ENCODE measurements around the gene NAGK. TPM values are rescaled to one million over a fixed set of nuclear protein-coding genes. Genes with fewer than 3 reads are reported as not detected.
"Not testable (repeated sequence)": the region's sequence is repeated elsewhere in the genome, so short reads cannot be mapped to it uniquely, and the experiment has no call there.

NAGK gene
- total RNA-seq, 1 donor from 2014 or later, result 110 TPM

DNA sequence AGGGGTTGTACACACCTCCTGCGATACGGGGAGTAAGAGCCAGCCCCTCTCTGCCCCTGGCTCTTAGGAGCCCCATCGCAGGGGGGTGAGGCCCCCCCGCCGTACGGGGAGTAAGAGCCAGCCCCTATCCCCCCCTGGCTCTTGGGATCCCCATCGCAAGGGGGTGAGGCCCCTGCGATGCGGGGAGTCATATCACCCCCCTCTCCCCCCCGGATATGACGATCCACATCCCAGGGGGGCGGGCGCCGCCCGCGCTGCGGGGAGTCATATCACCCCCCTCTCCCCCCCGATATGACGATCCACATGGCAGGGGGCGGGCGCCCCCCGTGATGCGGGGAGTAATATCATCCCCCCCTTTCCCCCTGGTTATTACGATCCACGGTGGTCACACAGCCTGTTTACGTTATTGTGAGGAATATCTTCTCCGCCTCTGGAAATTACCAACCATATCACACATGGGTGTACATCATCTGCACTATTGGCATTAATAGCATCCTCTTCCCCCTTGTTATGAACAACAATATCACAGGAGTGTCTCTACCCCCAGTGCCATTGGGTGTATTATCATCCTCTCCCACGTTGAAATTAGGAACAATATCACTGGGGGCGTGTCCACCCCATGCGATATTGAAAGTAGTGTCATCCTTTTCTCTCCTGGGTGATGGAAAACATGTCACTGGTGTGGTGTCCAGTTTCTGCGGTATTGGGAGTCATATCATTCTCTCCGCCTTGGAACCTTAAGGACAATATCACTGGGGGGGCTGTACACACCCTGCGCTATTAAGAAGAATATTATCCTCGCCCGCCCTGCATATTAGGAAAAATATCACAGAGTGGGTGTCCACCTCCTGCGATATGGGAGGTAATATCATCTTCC is 24.7 kb upstream of the NAGK start:
- no peak overlapping the region for H3K27ac ChIP-seq
- intact Hi-C loops (cut with DNase I), result no loop called here
- no peaks in the 10 kb centered on the region for H3K36me3 ChIP-seq
- H3K4me3 ChIP-seq, result no peak overlapping the region
- no peaks in the 10 kb centered on the region for H3K4me1 ChIP-seq
- no peaks in the 10 kb centered on the region for H3K27me3 ChIP-seq
- DNase-seq (ENCODE audit: extremely low spot score in 2 of 2), result no peak
- no peaks in the 10 kb centered on the region for H3K9me3 ChIP-seq
- no peak for TF ChIP-seq POLR2AphosphoS5 (IDR thresholded peaks at IDR 0.05; ENCODE audit: insufficient read depth in 1 of 2, low read depth in 1 of 2)
- TF ChIP-seq, protein P1, sequence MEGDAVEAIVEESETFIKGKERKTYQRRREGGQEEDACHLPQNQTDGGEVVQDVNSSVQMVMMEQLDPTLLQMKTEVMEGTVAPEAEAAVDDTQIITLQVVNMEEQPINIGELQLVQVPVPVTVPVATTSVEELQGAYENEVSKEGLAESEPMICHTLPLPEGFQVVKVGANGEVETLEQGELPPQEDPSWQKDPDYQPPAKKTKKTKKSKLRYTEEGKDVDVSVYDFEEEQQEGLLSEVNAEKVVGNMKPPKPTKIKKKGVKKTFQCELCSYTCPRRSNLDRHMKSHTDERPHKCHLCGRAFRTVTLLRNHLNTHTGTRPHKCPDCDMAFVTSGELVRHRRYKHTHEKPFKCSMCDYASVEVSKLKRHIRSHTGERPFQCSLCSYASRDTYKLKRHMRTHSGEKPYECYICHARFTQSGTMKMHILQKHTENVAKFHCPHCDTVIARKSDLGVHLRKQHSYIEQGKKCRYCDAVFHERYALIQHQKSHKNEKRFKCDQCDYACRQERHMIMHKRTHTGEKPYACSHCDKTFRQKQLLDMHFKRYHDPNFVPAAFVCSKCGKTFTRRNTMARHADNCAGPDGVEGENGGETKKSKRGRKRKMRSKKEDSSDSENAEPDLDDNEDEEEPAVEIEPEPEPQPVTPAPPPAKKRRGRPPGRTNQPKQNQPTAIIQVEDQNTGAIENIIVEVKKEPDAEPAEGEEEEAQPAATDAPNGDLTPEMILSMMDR (IDR thresholded peaks at IDR 0.05), result no peak
- no peak for TF ChIP-seq POLR2A (IDR thresholded peaks at IDR 0.05)

DNA sequence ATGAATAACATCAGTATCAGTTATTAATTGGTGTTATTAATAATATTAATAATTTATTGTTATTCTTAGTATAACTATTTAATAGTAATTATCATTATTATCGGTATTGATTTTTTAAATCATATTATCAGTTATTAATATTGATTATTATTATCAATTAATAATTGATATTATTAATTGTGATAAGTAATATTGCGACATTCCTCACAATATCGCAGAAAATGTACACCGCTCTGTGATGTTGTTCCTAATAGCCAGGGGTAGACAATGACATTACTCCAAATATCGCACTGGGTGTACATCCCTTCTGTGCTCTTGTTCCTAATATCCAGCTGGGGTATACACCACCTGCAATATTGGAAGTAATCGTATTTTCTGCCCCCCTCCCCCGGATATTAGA is 23.3 kb upstream of the NAGK start:
- Histone ChIP-seq H3K4me1 (no peaks in the 10 kb centered on the region), H3K4me3 (no peak overlapping the region), H3K27me3 (no peaks in the 10 kb centered on the region), H3K9me3 (no peaks in the 10 kb centered on the region), H3K36me3 (no peaks in the 10 kb centered on the region), H3K27ac (no peak overlapping the region)
- DNase-seq (ENCODE audit: extremely low spot score in 2 of 2), result no peak
- intact Hi-C loops (cut with DNase I), result no loop called here
- TF ChIP-seq, protein P1 (IDR thresholded peaks at IDR 0.05), result no peak
- TF ChIP-seq POLR2A (IDR thresholded peaks at IDR 0.05) (no peak), POLR2AphosphoS5 (IDR thresholded peaks at IDR 0.05; ENCODE audit: insufficient read depth in 1 of 2, low read depth in 1 of 2) (no peak)

DNA sequence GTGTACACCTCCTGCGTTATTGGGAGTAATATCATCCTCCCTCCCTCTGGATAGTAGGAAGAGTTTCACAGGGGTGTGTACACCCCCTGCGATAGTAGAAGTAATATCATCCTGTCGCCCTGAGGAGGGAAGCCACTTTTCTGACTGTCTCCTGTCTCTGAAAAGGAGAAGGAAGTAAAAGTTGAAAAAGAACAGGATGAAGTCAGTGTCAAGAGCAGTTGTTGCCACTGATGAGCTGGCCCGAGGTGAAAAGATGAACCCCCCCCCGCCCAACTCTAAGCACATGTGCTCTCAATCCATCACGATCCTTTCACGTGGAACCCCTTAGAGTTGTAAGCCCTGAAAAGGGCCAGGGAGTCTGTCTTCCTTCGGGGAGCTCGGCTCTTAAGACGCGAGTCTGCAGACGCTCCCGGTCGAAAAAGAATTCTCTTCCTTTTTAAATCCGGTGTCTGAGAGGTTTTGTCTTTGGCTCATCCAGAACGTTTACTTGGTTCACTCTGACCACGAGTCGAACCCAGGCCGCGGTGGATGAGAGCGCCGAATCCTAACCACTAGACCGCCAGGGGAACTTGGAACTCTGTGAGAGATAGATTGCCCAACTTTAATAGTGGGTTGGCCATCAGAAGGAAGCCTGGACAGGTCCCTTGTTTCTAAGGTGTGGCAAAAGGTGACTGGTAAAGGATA is 22.4 kb upstream of the NAGK start:
- no peaks in the 10 kb centered on the region for H3K36me3 ChIP-seq
- intact Hi-C loops (cut with DNase I), result no loop called here

DNA sequence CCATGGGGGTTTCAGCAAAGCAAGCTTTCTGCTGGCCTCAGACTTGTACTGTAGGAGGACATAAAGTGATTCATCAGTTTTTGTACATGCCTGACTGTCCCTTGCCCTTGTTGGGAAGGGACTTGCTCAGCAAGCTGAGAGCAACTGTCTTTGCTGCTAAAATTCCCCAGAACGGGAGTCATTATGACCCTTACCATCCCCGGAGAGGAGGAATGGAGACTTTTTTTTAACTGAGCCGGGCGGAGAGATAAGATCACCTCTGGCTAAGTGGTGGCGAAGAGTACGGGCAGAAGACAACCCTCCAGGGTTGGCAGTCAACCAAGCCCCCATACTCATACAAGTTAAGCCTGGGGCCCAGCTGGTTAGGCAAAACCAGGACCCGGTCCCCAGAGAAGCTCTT is 20.4 kb upstream of the NAGK start:
- H3K9me3 ChIP-seq, result no peaks in the 10 kb centered on the region
- H3K4me1 ChIP-seq, result no peaks in the 10 kb centered on the region
- H3K27me3 ChIP-seq, result no peaks in the 10 kb centered on the region
- no peaks in the 10 kb centered on the region for H3K36me3 ChIP-seq
- no peak for DNase-seq (ENCODE audit: extremely low spot score in 2 of 2)
- H3K4me3 ChIP-seq, result no peak overlapping the region
- intact Hi-C loops (cut with DNase I), result no loop called here
- TF ChIP-seq POLR2AphosphoS5 (IDR thresholded peaks at IDR 0.05; ENCODE audit: insufficient read depth in 1 of 2, low read depth in 1 of 2), result no peak
- no peak for TF ChIP-seq POLR2A (IDR thresholded peaks at IDR 0.05)
- TF ChIP-seq, protein P1 (IDR thresholded peaks at IDR 0.05), result no peak
- H3K27ac ChIP-seq, result no peak overlapping the region

More for the DNA sequence above, 22.4 kb upstream of the NAGK start:
- TF ChIP-seq, protein P1 (IDR thresholded peaks at IDR 0.05), result no peak
- TF ChIP-seq POLR2A (IDR thresholded peaks at IDR 0.05) (no peak), POLR2AphosphoS5 (IDR thresholded peaks at IDR 0.05; ENCODE audit: insufficient read depth in 1 of 2, low read depth in 1 of 2) (no peak)
- no peaks in the 10 kb centered on the region for H3K4me1 ChIP-seq
- no peak for DNase-seq (ENCODE audit: extremely low spot score in 2 of 2)
- H3K27me3 ChIP-seq, result no peaks in the 10 kb centered on the region
- no peaks in the 10 kb centered on the region for H3K9me3 ChIP-seq
- H3K4me3 ChIP-seq, result no peak overlapping the region
- no peak overlapping the region for H3K27ac ChIP-seq

DNA sequence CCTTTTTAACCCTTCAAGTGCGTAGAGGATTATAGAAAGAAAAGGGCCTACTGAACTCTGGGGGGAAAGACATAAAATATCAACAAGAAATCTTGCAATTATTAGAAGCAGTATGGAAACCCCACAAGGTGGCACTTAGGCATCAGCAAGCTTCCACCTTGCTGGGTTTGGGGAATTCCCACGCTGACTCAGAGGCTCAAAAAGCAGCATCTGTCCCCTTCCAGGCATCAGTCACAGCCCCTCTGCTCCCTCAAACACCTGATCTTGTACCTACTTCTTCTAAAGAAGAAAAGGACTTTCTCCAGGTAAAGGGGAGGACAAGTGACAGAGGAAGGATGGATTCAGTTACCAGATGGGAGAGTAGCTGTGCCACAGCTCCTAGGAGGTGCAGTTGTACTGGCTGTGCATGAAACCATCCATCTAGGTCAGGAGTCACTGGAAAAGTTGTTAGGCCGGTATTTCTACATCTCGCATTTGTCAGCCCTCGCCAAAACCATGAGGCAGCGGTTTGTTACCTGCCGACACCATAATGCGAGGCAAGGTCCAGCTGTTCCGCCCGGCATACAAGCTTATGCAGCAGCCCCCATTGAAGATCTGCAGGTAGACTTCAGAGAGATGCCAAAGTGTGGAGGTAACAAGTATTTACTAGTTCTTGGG is 18.6 kb upstream of the NAGK start:
- intact Hi-C loops (cut with DNase I); H3K4me1 ChIP-seq; DNase-seq (ENCODE audit: extremely low spot score in 2 of 2); H3K36me3 ChIP-seq; H3K4me3 ChIP-seq; H3K27me3 ChIP-seq; H3K27ac ChIP-seq; H3K9me3 ChIP-seq: not testable (repeated sequence)

DNA sequence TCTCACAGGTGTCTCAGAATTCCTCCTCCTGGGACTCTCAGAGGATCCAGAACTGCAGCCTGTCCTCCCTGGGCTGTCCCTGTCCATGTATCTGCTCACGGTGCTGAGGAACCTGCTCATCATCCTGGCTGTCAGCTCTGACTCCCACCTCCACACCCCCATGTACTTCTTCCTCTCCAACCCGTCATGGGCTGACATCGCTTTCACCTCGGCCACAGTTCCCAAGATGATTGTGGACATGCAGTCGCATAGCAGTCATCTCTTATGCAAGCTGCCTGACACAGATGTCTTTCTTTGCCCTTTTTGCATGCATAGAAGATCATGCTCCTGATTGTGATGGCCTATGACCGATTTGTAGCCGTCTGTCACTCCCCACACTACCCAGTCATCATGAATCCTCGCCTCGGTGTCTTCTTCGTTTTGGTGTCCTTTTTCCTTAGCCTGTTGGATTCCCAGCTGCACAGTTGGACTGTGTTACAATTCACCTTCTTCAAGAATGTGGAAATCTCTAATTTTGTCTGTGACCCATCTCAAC is 13.2 kb upstream of the NAGK start:
- H3K27ac ChIP-seq; H3K4me1 ChIP-seq; H3K36me3 ChIP-seq; H3K9me3 ChIP-seq; DNase-seq (ENCODE audit: extremely low spot score in 2 of 2); intact Hi-C loops (cut with DNase I); H3K27me3 ChIP-seq; H3K4me3 ChIP-seq: not testable (repeated sequence)

Data from vagina (tissue), 2 donors.